Measurements from ENCODE around the gene FBXW12. TPM values are rescaled to one million over a fixed set of nuclear protein-coding genes. Genes with fewer than 3 reads are reported as not detected.
"Not testable (repeated sequence)": the region's sequence is repeated elsewhere in the genome, so short reads cannot be mapped to it uniquely, and the experiment has no call there.

Gene FBXW12
- total RNA-seq, 1 donor from 2014 or later = 0.38 TPM

- Mint-ChIP-seq H3K36me3 (ENCODE audit: insufficient read depth) (peaks cover 11% of the 10 kb centered on the region), H3K27ac (peak overlapping the region; percentile 92), H3K9me3 (ENCODE audit: low read depth) (no peaks in the 10 kb centered on the region), H3K4me3 (ENCODE audit: low read depth) (no peak overlapping the region), H3K27me3 (peaks cover 16% of the 10 kb centered on the region), H3K4me1 (ENCODE audit: low read depth) (peaks cover 9% of the 10 kb centered on the region)
- no peak for TF ChIP-seq CTCF (IDR thresholded peaks at IDR 0.05; ENCODE audit: unreplicated experiment)
- DNase-seq (ENCODE audit: low spot score, unreplicated experiment) = no peak
Measured at GRCh38 chr3:48398701-48399386, 26.8 kb downstream of the FBXW12 start.

GRCh38 chr3:48399387-48400172 is 27.6 kb downstream of the FBXW12 start:
- Mint-ChIP-seq H3K9me3 (ENCODE audit: low read depth) (no peaks in the 10 kb centered on the region), H3K4me1 (ENCODE audit: low read depth) (peaks cover 9% of the 10 kb centered on the region), H3K27me3 (peaks cover 14% of the 10 kb centered on the region), H3K4me3 (ENCODE audit: low read depth) (no peak overlapping the region), H3K27ac (peak overlapping the region; percentile 92), H3K36me3 (ENCODE audit: insufficient read depth) (peaks cover 13% of the 10 kb centered on the region)
- no peak for TF ChIP-seq CTCF (IDR thresholded peaks at IDR 0.05; ENCODE audit: unreplicated experiment)
- no peak for DNase-seq (ENCODE audit: low spot score, unreplicated experiment)

- peaks cover 15% of the 10 kb centered on the region for H3K36me3 Mint-ChIP-seq (ENCODE audit: insufficient read depth)
- TF ChIP-seq CTCF (IDR thresholded peaks at IDR 0.05; ENCODE audit: unreplicated experiment) = peak; percentile 76
- no peak for DNase-seq (ENCODE audit: low spot score, unreplicated experiment)
- H3K27ac Mint-ChIP-seq = peak overlapping the region; percentile 76
- peaks cover 9% of the 10 kb centered on the region for H3K4me1 Mint-ChIP-seq (ENCODE audit: low read depth)
- H3K27me3 Mint-ChIP-seq = peaks cover 1% of the 10 kb centered on the region
- no peaks in the 10 kb centered on the region for H3K9me3 Mint-ChIP-seq (ENCODE audit: low read depth)
- no peak overlapping the region for H3K4me3 Mint-ChIP-seq (ENCODE audit: low read depth)
Measured at GRCh38 chr3:48400824-48401433, 28.9 kb downstream of the FBXW12 start.

- H3K36me3 Mint-ChIP-seq (ENCODE audit: insufficient read depth) = peaks cover 15% of the 10 kb centered on the region
- not testable (repeated sequence) for DNase-seq (ENCODE audit: low spot score, unreplicated experiment); H3K4me1 Mint-ChIP-seq (ENCODE audit: low read depth); H3K27ac Mint-ChIP-seq; H3K4me3 Mint-ChIP-seq (ENCODE audit: low read depth); H3K27me3 Mint-ChIP-seq; H3K9me3 Mint-ChIP-seq (ENCODE audit: low read depth)
Measured at GRCh38 chr3:48401434-48401901, 29.4 kb downstream of the FBXW12 start.

GRCh38 chr3:48402281-48402732 is 30.3 kb downstream of the FBXW12 start:
- Mint-ChIP-seq H3K4me1 (ENCODE audit: low read depth) (peaks cover 9% of the 10 kb centered on the region), H3K27ac (peak overlapping the region; percentile 74), H3K9me3 (ENCODE audit: low read depth) (no peaks in the 10 kb centered on the region), H3K27me3 (no peaks in the 10 kb centered on the region), H3K36me3 (ENCODE audit: insufficient read depth) (peaks cover 18% of the 10 kb centered on the region), H3K4me3 (ENCODE audit: low read depth) (no peak overlapping the region)
- TF ChIP-seq CTCF (IDR thresholded peaks at IDR 0.05; ENCODE audit: unreplicated experiment) = no peak
- no peak for DNase-seq (ENCODE audit: low spot score, unreplicated experiment)

Data from progenitor cell of endocrine pancreas (in vitro differentiated cells).